ENCODE results near the gene SRSF11.
"Not testable (repeated sequence)": the region's sequence is repeated elsewhere in the genome, so short reads cannot be mapped to it uniquely, and the experiment has no call there.

Gene SRSF11

GRCh38 chr1:70204139-70204538, 17.0 kb upstream of the SRSF11 start:
- Histone ChIP-seq H3K27me3 (ENCODE audit: insufficient read depth, low read length) (no peaks in the 10 kb centered on the region), H3K27ac (ENCODE audit: low read length) (no peak overlapping the region), H3K4me1 (ENCODE audit: insufficient read depth, low read length) (no peaks in the 10 kb centered on the region; the same call in 1 of the 2 replicates), H3K4me3 (ENCODE audit: low read length) (peak overlapping the region; percentile 99), H3K9me3 (ENCODE audit: insufficient read depth, low read depth, low read length) (no peaks in the 10 kb centered on the region), H3K36me3 (ENCODE audit: insufficient read depth, low read depth, low read length) (peaks cover 14% of the 10 kb centered on the region), H3K9ac (ENCODE audit: low read depth, low read length) (peak overlapping the region; percentile 98)

GRCh38 chr1:70204600-70204999, 16.6 kb upstream of the SRSF11 start:
- peaks cover 14% of the 10 kb centered on the region for H3K36me3 ChIP-seq (ENCODE audit: insufficient read depth, low read depth, low read length)
- H3K27me3 ChIP-seq (ENCODE audit: insufficient read depth, low read length) = no peaks in the 10 kb centered on the region
- no peaks in the 10 kb centered on the region for H3K9me3 ChIP-seq (ENCODE audit: insufficient read depth, low read depth, low read length)
- no peaks in the 10 kb centered on the region; the same call in 1 of the 2 replicates for H3K4me1 ChIP-seq (ENCODE audit: insufficient read depth, low read length)
- peak overlapping the region; percentile 98 for H3K9ac ChIP-seq (ENCODE audit: low read depth, low read length)
- H3K4me3 ChIP-seq (ENCODE audit: low read length) = peak overlapping the region; percentile 99
- H3K27ac ChIP-seq (ENCODE audit: low read length) = no peak overlapping the region

GRCh38 chr1:70205071-70205433, 16.1 kb upstream of the SRSF11 start:
- Histone ChIP-seq H3K9me3 (ENCODE audit: insufficient read depth, low read depth, low read length) (no peaks in the 10 kb centered on the region), H3K4me3 (ENCODE audit: low read length) (peak overlapping the region; percentile 99), H3K9ac (ENCODE audit: low read depth, low read length) (peak overlapping the region; percentile 98), H3K4me1 (ENCODE audit: insufficient read depth, low read length) (no peaks in the 10 kb centered on the region; the same call in 1 of the 2 replicates), H3K27ac (ENCODE audit: low read length) (peak overlapping the region; percentile 23), H3K36me3 (ENCODE audit: insufficient read depth, low read depth, low read length) (peaks cover 14% of the 10 kb centered on the region), H3K27me3 (ENCODE audit: insufficient read depth, low read length) (no peaks in the 10 kb centered on the region)

GRCh38 chr1:70205434-70206118, 15.6 kb upstream of the SRSF11 start, which contains the start of gene LRRC40:
LRRC40 (minus strand) TSS chr1:70205579; CDS start chr1:70205540, 39 bp downstream.
- Histone ChIP-seq H3K27me3 (ENCODE audit: insufficient read depth, low read length) (no peaks in the 10 kb centered on the region), H3K4me1 (ENCODE audit: insufficient read depth, low read length) (no peaks in the 10 kb centered on the region; the same call in 1 of the 2 replicates), H3K4me3 (ENCODE audit: low read length) (peak within 1 kb of the TSS; percentile 99), H3K27ac (ENCODE audit: low read length) (peak within 1 kb of the TSS; percentile 66), H3K9me3 (ENCODE audit: insufficient read depth, low read depth, low read length) (no peaks in the 10 kb centered on the region), H3K9ac (ENCODE audit: low read depth, low read length) (peak within 1 kb of the TSS; percentile 98), H3K36me3 (ENCODE audit: insufficient read depth, low read depth, low read length) (peaks cover 14% of the 10 kb centered on the region)

- H3K27me3 ChIP-seq (ENCODE audit: insufficient read depth, low read length); H3K9me3 ChIP-seq (ENCODE audit: insufficient read depth, low read depth, low read length); H3K4me1 ChIP-seq (ENCODE audit: insufficient read depth, low read length); H3K27ac ChIP-seq (ENCODE audit: low read length): not testable (repeated sequence)
- Histone ChIP-seq H3K36me3 (ENCODE audit: insufficient read depth, low read depth, low read length) (peaks cover 14% of the 10 kb centered on the region), H3K4me3 (ENCODE audit: low read length) (peak overlapping the region; percentile 99), H3K9ac (ENCODE audit: low read depth, low read length) (peak overlapping the region; percentile 98; the same call in 1 of the 2 replicates)
These were observed 14.3 kb upstream of the SRSF11 start for GRCh38 chr1:70206833-70207232.

GRCh38 chr1:70207492-70207891, 13.7 kb upstream of the SRSF11 start:
- H3K27ac ChIP-seq (ENCODE audit: low read length) = no peak overlapping the region
- no peak overlapping the region for H3K4me3 ChIP-seq (ENCODE audit: low read length)
- peaks cover 14% of the 10 kb centered on the region for H3K36me3 ChIP-seq (ENCODE audit: insufficient read depth, low read depth, low read length)
- H3K9ac ChIP-seq (ENCODE audit: low read depth, low read length) = no peak overlapping the region
- no peaks in the 10 kb centered on the region; the same call in 1 of the 2 replicates for H3K4me1 ChIP-seq (ENCODE audit: insufficient read depth, low read length)
- no peaks in the 10 kb centered on the region for H3K9me3 ChIP-seq (ENCODE audit: insufficient read depth, low read depth, low read length)
- no peaks in the 10 kb centered on the region for H3K27me3 ChIP-seq (ENCODE audit: insufficient read depth, low read length)

GRCh38 chr1:70208292-70208691, 12.9 kb upstream of the SRSF11 start:
- Histone ChIP-seq H3K36me3 (ENCODE audit: insufficient read depth, low read depth, low read length) (peaks cover 14% of the 10 kb centered on the region), H3K4me3 (ENCODE audit: low read length) (no peak overlapping the region), H3K4me1 (ENCODE audit: insufficient read depth, low read length) (no peaks in the 10 kb centered on the region; the same call in 1 of the 2 replicates), H3K9me3 (ENCODE audit: insufficient read depth, low read depth, low read length) (no peaks in the 10 kb centered on the region), H3K9ac (ENCODE audit: low read depth, low read length) (no peak overlapping the region), H3K27ac (ENCODE audit: low read length) (no peak overlapping the region), H3K27me3 (ENCODE audit: insufficient read depth, low read length) (no peaks in the 10 kb centered on the region)

- Histone ChIP-seq H3K4me3 (ENCODE audit: low read length) (no peak overlapping the region), H3K27ac (ENCODE audit: low read length) (no peak overlapping the region), H3K27me3 (ENCODE audit: insufficient read depth, low read length) (no peaks in the 10 kb centered on the region), H3K9me3 (ENCODE audit: insufficient read depth, low read depth, low read length) (no peaks in the 10 kb centered on the region), H3K4me1 (ENCODE audit: insufficient read depth, low read length) (peaks cover 4% of the 10 kb centered on the region), H3K36me3 (ENCODE audit: insufficient read depth, low read depth, low read length) (peaks cover 17% of the 10 kb centered on the region), H3K9ac (ENCODE audit: low read depth, low read length) (no peak overlapping the region)
These were observed 10.4 kb upstream of the SRSF11 start for GRCh38 chr1:70210820-70211219.

- Histone ChIP-seq H3K4me3 (ENCODE audit: low read length) (no peak overlapping the region), H3K4me1 (ENCODE audit: insufficient read depth, low read length) (peaks cover 4% of the 10 kb centered on the region), H3K27ac (ENCODE audit: low read length) (no peak overlapping the region), H3K9ac (ENCODE audit: low read depth, low read length) (no peak overlapping the region), H3K36me3 (ENCODE audit: insufficient read depth, low read depth, low read length) (peaks cover 21% of the 10 kb centered on the region), H3K9me3 (ENCODE audit: insufficient read depth, low read depth, low read length) (no peaks in the 10 kb centered on the region), H3K27me3 (ENCODE audit: insufficient read depth, low read length) (no peaks in the 10 kb centered on the region)
These were observed 9.6 kb upstream of the SRSF11 start for GRCh38 chr1:70211541-70211940.

- Histone ChIP-seq H3K9me3 (ENCODE audit: insufficient read depth, low read depth, low read length) (no peaks in the 10 kb centered on the region), H3K27ac (ENCODE audit: low read length) (no peak overlapping the region), H3K9ac (ENCODE audit: low read depth, low read length) (no peak overlapping the region), H3K36me3 (ENCODE audit: insufficient read depth, low read depth, low read length) (peaks cover 38% of the 10 kb centered on the region), H3K27me3 (ENCODE audit: insufficient read depth, low read length) (no peaks in the 10 kb centered on the region), H3K4me3 (ENCODE audit: low read length) (no peak overlapping the region), H3K4me1 (ENCODE audit: insufficient read depth, low read length) (peaks cover 10% of the 10 kb centered on the region)
These were observed 1.2 kb upstream of the SRSF11 start for GRCh38 chr1:70220015-70220414.

- peak overlapping the region; percentile 95 for H3K4me3 ChIP-seq (ENCODE audit: low read length)
- H3K36me3 ChIP-seq (ENCODE audit: insufficient read depth, low read depth, low read length) = peaks cover 41% of the 10 kb centered on the region
- peaks cover 7% of the 10 kb centered on the region; the same call in 1 of the 2 replicates for H3K4me1 ChIP-seq (ENCODE audit: insufficient read depth, low read length)
These were observed 503 bp upstream of the SRSF11 start for GRCh38 chr1:70220517-70221237.

More at GRCh38 chr1:70220517-70221237, 503 bp upstream of the SRSF11 start:
- H3K27ac ChIP-seq (ENCODE audit: low read length) = peak overlapping the region; percentile 75
- no peaks in the 10 kb centered on the region for H3K27me3 ChIP-seq (ENCODE audit: insufficient read depth, low read length)
- H3K9me3 ChIP-seq (ENCODE audit: insufficient read depth, low read depth, low read length) = no peaks in the 10 kb centered on the region
- H3K9ac ChIP-seq (ENCODE audit: low read depth, low read length) = peak overlapping the region; percentile 96; the same call in 1 of the 2 replicates

Data from iPS-20b (cell line).